HG02571 (cell line): ENCODE measurements around the gene SLC27A1.
"Not testable (repeated sequence)": the region's sequence is repeated elsewhere in the genome, so short reads cannot be mapped to it uniquely, and the experiment has no call there.

ENCODE experiments used
- ATAC-seq: cut with Tn5 transposase; IDR thresholded peaks from one replicate; pipeline ENCODE4 v1.9.1; 2021; ENCODE audit warnings: mild to moderate bottlenecking, moderate library complexity; ENCODE audit not compliant: unreplicated experiment

SLC27A1 gene

GRCh38 chr19:17456127-17456526 lies 14.2 kb upstream of the SLC27A1 start:
- ATAC-seq, result no peak

GRCh38 chr19:17457616-17458015 lies 12.7 kb upstream of the SLC27A1 start:
- ATAC-seq, result no peak

GRCh38 chr19:17458970-17459369 lies 11.4 kb upstream of the SLC27A1 start:
- no peak for ATAC-seq

- no peak for ATAC-seq
These were observed 9.7 kb upstream of the SLC27A1 start, which contains the start of gene NXNL1 for GRCh38 chr19:17460372-17461230. Gene NXNL1 (minus strand): TSS chr19:17460926. CDS start chr19:17460869, 57 bp downstream.

GRCh38 chr19:17466487-17466850 lies 3.9 kb upstream of the SLC27A1 start:
- ATAC-seq, result no peak

GRCh38 chr19:17467471-17468301 lies 2.6 kb upstream of the SLC27A1 start:
- ATAC-seq, result no peak

- no peak for ATAC-seq
These were observed 1.8 kb upstream of the SLC27A1 start for GRCh38 chr19:17468302-17469091.

GRCh38 chr19:17469092-17469480 lies 1.2 kb upstream of the SLC27A1 start:
- ATAC-seq, result no peak

GRCh38 chr19:17469481-17470067 lies 750 bp upstream of the SLC27A1 start:
- peak; percentile 50 for ATAC-seq

- no peak for ATAC-seq
These were observed 1.2 kb downstream of the SLC27A1 start for GRCh38 chr19:17471410-17472125.

GRCh38 chr19:17473041-17473440 lies 2.7 kb downstream of the SLC27A1 start:
- ATAC-seq, result no peak

- not testable (repeated sequence) for ATAC-seq
These were observed 4.8 kb downstream of the SLC27A1 start for GRCh38 chr19:17475011-17475540.

GRCh38 chr19:17475541-17476115 lies 5.3 kb downstream of the SLC27A1 start:
- no peak for ATAC-seq

- no peak for ATAC-seq
These were observed 9.0 kb downstream of the SLC27A1 start for GRCh38 chr19:17479325-17479791.

- ATAC-seq, result no peak
These were observed 11.7 kb downstream of the SLC27A1 start for GRCh38 chr19:17481986-17482385.

GRCh38 chr19:17482877-17483604 lies 12.7 kb downstream of the SLC27A1 start:
- no peak for ATAC-seq

GRCh38 chr19:17483605-17484002 lies 13.3 kb downstream of the SLC27A1 start:
- no peak for ATAC-seq

- ATAC-seq, result no peak
These were observed 14.3 kb downstream of the SLC27A1 start for GRCh38 chr19:17484520-17485185.
